IMR-90 (cell line): ENCODE data around the gene THAP2. TPM values are rescaled to one million over a fixed set of nuclear protein-coding genes. Genes with fewer than 3 reads are reported as not detected.

Source experiments
- ATAC-seq: fragments of 200-7000 bp; cut with Tn5 transposase; 2 replicates; pipeline ENCODE4 v1.9.1; 2020; ENCODE audit warnings: low read depth, mild to moderate bottlenecking, moderate library complexity
- BruUV-seq: library from RNA; stranded (reverse); fragments of 400-500 nt; replicated peaks from 2 replicates; lab custom pipeline; 2021; lab: Mats Ljungman, UMichigan
- CTCF ChIA-PET: fragments of 300-600 bp; formaldehyde crosslinking; extraction: SDS; loops from one replicate; lab custom pipeline; 2021; ENCODE audit warnings: antibody characterized with exemption; lab: Yijun Ruan, JAX
- POLR2A ChIA-PET: fragments of 300-600 bp; sonication (Branson Sonifier 250); formaldehyde crosslinking; loops from one replicate; lab custom pipeline; 2022; ENCODE audit warnings: antibody characterized with exemption; ENCODE audit not compliant: unreplicated experiment; lab: Charles Lee
- DNase-seq: peaks from one replicate; pipeline ENCODE4 v3.0.0; 2013
- H2AFZ ChIP-seq: replicated peaks from 2 replicates; pipeline ENCODE3; 2013; ENCODE audit warnings: low read length, mild to moderate bottlenecking; ENCODE audit not compliant: poor library complexity
- H2AK5ac ChIP-seq: 2 replicates; pipeline ENCODE4 v1.6.1; 2013; ENCODE audit warnings: low read depth, low read length, inconsistent platforms
- H2AK9ac ChIP-seq: replicated peaks from 2 replicates; pipeline ENCODE3; 2013; ENCODE audit warnings: mild to moderate bottlenecking, low read depth, low read length, moderate library complexity; ENCODE audit not compliant: poor library complexity
- H2BK120ac ChIP-seq: 2 replicates; pipeline ENCODE4 v1.6.1; 2013; ENCODE audit warnings: low read depth, low read length, inconsistent platforms
- H2BK15ac ChIP-seq: 3 replicates; pipeline ENCODE4 v1.6.1; 2013; ENCODE audit warnings: low read depth, low read length, inconsistent platforms
- H2BK20ac ChIP-seq: 2 replicates; pipeline ENCODE4 v1.6.1; 2013; ENCODE audit warnings: low read depth, mild to moderate bottlenecking, inconsistent platforms, low read length, moderate library complexity
- H2BK5ac ChIP-seq: 2 replicates; pipeline ENCODE4 v1.6.1; 2013; ENCODE audit warnings: mild to moderate bottlenecking, low read depth, low read length, inconsistent platforms; ENCODE audit not compliant: poor library complexity, severe bottlenecking
- H3K14ac ChIP-seq: replicated peaks from 2 replicates; pipeline ENCODE4 v1.6.1; 2013; ENCODE audit warnings: low read depth, low read length, inconsistent platforms
- H3K18ac ChIP-seq: 2 replicates; pipeline ENCODE4 v1.6.1; 2013; ENCODE audit warnings: low read depth, low read length, control low read depth
- H3K23ac ChIP-seq: 2 replicates; pipeline ENCODE4 v1.6.1; 2013; ENCODE audit warnings: low read depth, low read length, inconsistent platforms
- H3K27ac ChIP-seq: 2 replicates; pipeline ENCODE4 v1.5.1; 2013; ENCODE audit warnings: mild to moderate bottlenecking, control low read depth, low read length; ENCODE audit not compliant: insufficient read depth
- H3K27me3 ChIP-seq: 2 replicates; pipeline ENCODE4 v1.6.1; 2013; ENCODE audit warnings: low read length; ENCODE audit not compliant: control insufficient read depth, insufficient read depth
- H3K36me3 ChIP-seq: 2 replicates; pipeline ENCODE4 v1.6.1; 2013; ENCODE audit warnings: low read length, mixed read lengths; ENCODE audit not compliant: control insufficient read depth, insufficient read depth
- H3K4ac ChIP-seq: 2 replicates; pipeline ENCODE4 v1.6.1; 2013; ENCODE audit warnings: low read depth, low read length, inconsistent platforms
- H3K4me1 ChIP-seq: 2 replicates; pipeline ENCODE4 v1.6.1; 2013; ENCODE audit warnings: low read length, mixed read lengths; ENCODE audit not compliant: control insufficient read depth, insufficient read depth
- H3K4me2 ChIP-seq: 2 replicates; pipeline ENCODE4 v1.6.1; 2013; ENCODE audit warnings: low read depth, mild to moderate bottlenecking, control low read depth, low read length, moderate library complexity
- H3K4me3 ChIP-seq: 2 replicates; pipeline ENCODE4 v1.5.1; 2013; ENCODE audit warnings: low read depth, mild to moderate bottlenecking, control low read depth, low read length, moderate library complexity; ENCODE audit not compliant: insufficient read depth
- H3K56ac ChIP-seq: 2 replicates; pipeline ENCODE4 v1.6.1; 2013; ENCODE audit warnings: low read length, inconsistent platforms; ENCODE audit not compliant: insufficient read depth; ENCODE audit errors: extremely low read depth
- H3K79me1 ChIP-seq, 2 experiments: 2 replicates each; pipeline ENCODE4 v1.6.1; 2013; ENCODE audit warnings: low read length in 2 of 2, inconsistent platforms in 1 of 2, low read depth in 1 of 2
- H3K9ac ChIP-seq: 2 replicates; pipeline ENCODE4 v1.6.1; 2013; ENCODE audit warnings: low read depth, low read length, control low read depth
- H3K9me1 ChIP-seq: 2 replicates; pipeline ENCODE4 v1.6.1; 2013; ENCODE audit warnings: low read length, inconsistent platforms; ENCODE audit not compliant: insufficient read depth
- H3K9me3 ChIP-seq: 2 replicates; pipeline ENCODE4 v1.6.1; 2013; ENCODE audit warnings: low read length; ENCODE audit not compliant: control insufficient read depth, insufficient read depth
- H4K20me1 ChIP-seq: 2 replicates; pipeline ENCODE4 v1.6.1; 2013; ENCODE audit warnings: low read length, inconsistent platforms; ENCODE audit not compliant: insufficient read depth
- H4K5ac ChIP-seq: 2 replicates; pipeline ENCODE4 v1.6.1; 2013; ENCODE audit warnings: mild to moderate bottlenecking, low read depth, low read length, control low read depth
- H4K8ac ChIP-seq, 2 experiments: 2 replicates each; pipeline ENCODE4 v1.6.1; 2013; ENCODE audit warnings: low read depth in 2 of 2, low read length in 2 of 2, control low read depth in 1 of 2, inconsistent platforms in 1 of 2
- H4K91ac ChIP-seq: 2 replicates; pipeline ENCODE4 v1.6.1; 2013; ENCODE audit warnings: low read depth, low read length, inconsistent platforms; ENCODE audit not compliant: insufficient read depth
- NFE2L2 ChIP-seq: fragments of 150-350 bp; IDR thresholded peaks from 2 replicates; pipeline ENCODE4 v1.6.1; 2016; ENCODE audit warnings: low read depth, mild to moderate bottlenecking, low read length
- RAD21 ChIP-seq: IDR thresholded peaks from 2 replicates; pipeline ENCODE4 v1.6.1; 2012; ENCODE audit warnings: low read length, improper control_type of control experiment
- SMC3 ChIP-seq: fragments of 150-350 bp; IDR thresholded peaks from 2 replicates; pipeline ENCODE4 v1.6.1; 2016; ENCODE audit warnings: low read depth, mild to moderate bottlenecking, antibody characterized with exemption, low read length, moderate library complexity
- WGBS, 2 experiments: methylation state at CpG; one replicate each; pipeline versions ENCODE4 v1.1.5 to v1.1.7; 2013; ENCODE audit warnings: missing lambda C conversion rate in 2 of 2; ENCODE audit not compliant: insufficient read length in 1 of 2; ENCODE audit errors: extremely low coverage in 2 of 2; 5-methylcytosine and 5-hydroxymethylcytosine counted together
- dilution Hi-C: fragments of 300-500 bp; cut with HindIII; formaldehyde crosslinking; loops from one replicate; pipeline ENCODE4 v1.14.3; 2018; ENCODE audit warnings: low sequenced_read_pairs; ENCODE audit not compliant: unreplicated experiment
- in situ Hi-C: fragments of 300-500 bp; cut with MboI; formaldehyde crosslinking; loops from 3 replicates; pipeline ENCODE4 v1.14.3; 2019; ENCODE audit warnings: low sequenced_read_pairs, inconsistent platforms, mixed read lengths
- intact Hi-C: fragments of 100-400 bp; cut with micrococcal nuclease; formaldehyde crosslinking; loops from 2 replicates; pipeline ENCODE4 v1.10.0; 2022
- polyA plus RNA-seq, 3 experiments: library from polyadenylated mRNA; depleted of rRNA; stranded (reverse); fragments of >200 nt; gene quantifications; 2 replicates each; pipeline ENCODE4 v1.2.3, GENCODE V29; 2012; ENCODE audit warnings: low replicate concordance in 1 of 3
- total RNA-seq: library from RNA; depleted of rRNA; stranded (reverse); fragments of >200 nt; gene quantifications from 2 replicates; pipeline ENCODE4 v1.2.3, GENCODE V29; 2012

Gene THAP2
- total and polyA plus RNA-seq, 2 of the 4 experiments (the other 2 are of a cell fraction): 1.4 to 2.5 TPM

GRCh38 chr12:71640316-71640715 is 23.8 kb upstream of the THAP2 start:
- no TSS peak for BruUV-seq
- Histone ChIP-seq H2AK5ac (no peak overlapping the region), H3K9me1 (peaks cover 8% of the 10 kb centered on the region; the same call in 1 of the 2 replicates), H3K79me1 (peaks cover 28 to 29% of the 10 kb centered on the region in 2 experiments), H3K4me2 (no peak overlapping the region), H3K36me3 (peaks cover 44% of the 10 kb centered on the region), H2BK20ac (no peak overlapping the region), H3K4me1 (no peaks in the 10 kb centered on the region), H3K14ac (no peak overlapping the region), H3K56ac (no peak overlapping the region), H2BK120ac (no peak overlapping the region), H2AK9ac (no peak overlapping the region), H2BK15ac (no peak overlapping the region), H4K91ac (no peak overlapping the region), H4K5ac (no peak overlapping the region), H3K9ac (no peak overlapping the region), H4K20me1 (peaks cover 24% of the 10 kb centered on the region; the same call in 1 of the 2 replicates), H3K23ac (no peak overlapping the region), H3K4me3 (no peak overlapping the region), H3K27ac (no peak overlapping the region), H3K27me3 (no peaks in the 10 kb centered on the region), H3K9me3 (no peaks in the 10 kb centered on the region), H3K4ac (no peak overlapping the region), H2AFZ (no peak overlapping the region), H4K8ac (no peak overlapping the region), H3K18ac (no peak overlapping the region), H2BK5ac (no peak overlapping the region)
- TF ChIP-seq RAD21 (no peak), SMC3 (no peak), NFE2L2 (no peak)
- in situ Hi-C loops (no loop called here), intact Hi-C loops (no loop called here), dilution Hi-C loops (no loop called here)
- ATAC-seq (no peak), DNase-seq (no peak)
- WGBS, 2 experiments: no CpG with 5 or more reads among the region's 2 CpGs
- ChIA-PET POLR2A (no interaction called here), CTCF (no interaction called here)
